ENCODE measurements around the gene DSEL. TPM values are rescaled to one million over a fixed set of nuclear protein-coding genes. Genes with fewer than 3 reads are reported as not detected.

The DSEL gene
- total RNA-seq (2014; rRNA removed; shearing (Covaris generic); ENCODE audit: low replicate concordance) = 0.74 and 1.3 TPM in 2 replicates

- in situ Hi-C loops (cut with HindIII; ENCODE audit: low pct_unique_long_range_greater_than_20kb, low sequenced_read_pairs) = no loop called here
- peak; percentile 71 for DNase-seq (ENCODE audit: low read depth)
These were observed at the start of gene DSEL for GRCh38 chr18:67516539-67517443. Gene DSEL (minus strand): TSS chr18:67516720. CDS start chr18:67514608, 2,112 bp downstream.

DNA sequence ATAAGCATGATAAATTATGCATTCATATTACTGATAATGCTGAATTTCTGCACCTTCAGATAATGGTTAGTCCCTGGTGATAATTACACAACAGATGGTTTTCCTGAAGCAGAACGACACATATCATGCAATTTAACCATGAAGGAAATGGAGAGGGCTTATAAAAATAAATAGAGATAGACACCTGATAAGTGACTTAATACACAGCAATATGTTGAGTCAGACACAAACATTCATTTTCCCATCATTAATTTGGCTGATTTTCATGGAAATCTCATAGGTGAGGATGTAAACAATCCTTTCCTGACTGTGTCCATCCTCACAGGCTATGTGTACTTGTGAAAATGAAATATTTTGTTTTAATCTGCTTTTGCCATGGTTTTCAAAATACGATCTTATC lies 36.9 kb upstream of the DSEL start:
- in situ Hi-C loops (cut with HindIII; ENCODE audit: low pct_unique_long_range_greater_than_20kb, low sequenced_read_pairs) = no loop called here

DNA sequence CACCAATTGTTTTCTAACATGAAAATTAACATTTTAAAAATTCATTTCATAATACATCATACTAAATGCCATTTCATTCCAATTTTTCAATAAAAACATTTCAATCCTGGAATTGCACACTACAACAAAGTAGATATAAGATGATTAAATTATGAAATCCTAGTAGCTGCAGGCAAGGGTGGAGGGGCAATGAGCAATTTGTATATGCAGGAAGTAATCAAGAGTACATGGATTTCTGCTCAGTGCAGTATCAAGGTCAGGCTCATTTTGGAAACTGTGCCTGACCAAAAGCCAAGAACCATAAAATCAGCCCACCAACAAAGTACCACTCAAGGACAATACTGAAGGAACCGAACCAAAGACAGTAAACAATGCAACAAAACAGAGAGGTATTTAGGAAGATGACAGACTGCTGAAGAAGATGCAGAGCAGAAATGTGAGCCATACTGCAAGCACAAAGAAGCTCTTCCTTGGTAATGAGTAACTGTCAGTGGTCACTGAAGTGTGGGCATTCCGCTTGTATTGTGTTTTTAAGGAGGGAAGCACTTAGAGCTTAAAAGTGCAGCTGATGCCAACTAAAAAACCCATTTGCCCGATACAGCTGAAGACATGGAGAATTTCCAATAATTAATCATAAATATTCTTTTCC lies 34.5 kb upstream of the DSEL start:
- peak; percentile 50 for DNase-seq (ENCODE audit: low read depth)
- in situ Hi-C loops (cut with HindIII; ENCODE audit: low pct_unique_long_range_greater_than_20kb, low sequenced_read_pairs) = no loop called here

More for the DNA sequence above, 36.9 kb upstream of the DSEL start:
- DNase-seq (ENCODE audit: low read depth) = peak; percentile 41

- in situ Hi-C loops (cut with HindIII; ENCODE audit: low pct_unique_long_range_greater_than_20kb, low sequenced_read_pairs) = no loop called here
- DNase-seq (ENCODE audit: low read depth) = no peak
These were observed 33.4 kb upstream of the DSEL start for GRCh38 chr18:67549946-67550345.

- in situ Hi-C loops (cut with HindIII; ENCODE audit: low pct_unique_long_range_greater_than_20kb, low sequenced_read_pairs) = no loop called here
- no peak for DNase-seq (ENCODE audit: low read depth)
These were observed 29.2 kb upstream of the DSEL start for GRCh38 chr18:67545681-67546080.

- DNase-seq (ENCODE audit: low read depth) = no peak
- in situ Hi-C loops (cut with HindIII; ENCODE audit: low pct_unique_long_range_greater_than_20kb, low sequenced_read_pairs) = no loop called here
These were observed 24.0 kb upstream of the DSEL start for GRCh38 chr18:67540559-67540958.

DNA sequence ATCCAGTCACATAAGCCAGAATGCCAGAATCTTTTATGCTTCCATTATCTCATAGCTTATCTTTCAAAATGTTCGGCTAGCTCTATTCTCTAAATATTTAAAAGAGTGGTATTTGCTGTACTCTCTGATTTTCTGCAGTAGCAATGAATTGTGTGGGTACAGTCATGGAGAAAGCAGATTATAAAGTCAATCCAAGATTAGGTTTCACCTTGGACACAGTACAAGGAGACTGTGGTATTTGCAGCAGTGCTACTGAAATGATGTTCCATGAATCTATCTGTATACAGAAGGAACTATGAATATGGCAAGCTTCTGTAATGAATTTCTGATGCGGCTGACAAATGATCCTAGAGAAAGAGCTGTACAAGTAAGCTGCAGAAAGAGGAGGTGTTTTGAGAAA lies 15.4 kb upstream of the DSEL start:
- in situ Hi-C loops (cut with HindIII; ENCODE audit: low pct_unique_long_range_greater_than_20kb, low sequenced_read_pairs) = no loop called here

DNA sequence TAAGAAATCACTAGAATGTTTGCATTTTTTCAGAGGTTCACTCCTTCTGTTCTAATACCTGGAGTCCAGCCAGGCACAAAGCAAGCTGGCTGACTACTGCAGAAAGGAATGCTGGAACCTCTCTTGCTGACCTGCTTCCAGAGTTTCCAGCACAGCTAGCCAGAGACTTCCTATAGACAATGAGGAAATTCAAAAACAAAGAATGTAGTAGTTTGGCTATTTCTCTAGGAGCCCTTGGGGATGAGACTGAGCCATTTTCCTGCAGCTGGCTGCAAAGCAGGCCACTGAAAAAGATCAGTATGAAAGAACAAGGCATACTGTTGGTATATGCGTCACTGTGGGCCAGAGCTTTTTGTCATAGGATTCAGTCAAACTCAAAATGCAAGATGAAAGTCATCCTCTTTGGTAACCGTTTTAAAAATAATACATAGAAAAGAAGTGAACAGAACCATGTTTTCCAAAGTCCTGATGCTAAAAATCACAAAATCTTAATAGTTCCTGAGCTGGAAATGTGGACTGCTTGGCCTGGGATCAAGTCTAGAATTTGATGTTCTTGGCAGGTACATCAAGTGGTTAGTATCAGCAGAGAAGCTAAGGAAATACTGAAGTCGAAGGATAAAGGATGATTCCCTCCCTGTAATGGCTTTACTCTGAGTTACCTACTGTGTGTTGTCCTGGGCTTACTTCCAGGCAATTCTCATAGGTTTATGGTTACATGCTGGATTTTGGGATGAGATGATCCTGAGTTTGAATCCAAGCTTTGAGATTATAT lies 9.0 kb upstream of the DSEL start:
- peak; percentile 66 for DNase-seq (ENCODE audit: low read depth)
- in situ Hi-C loops (cut with HindIII; ENCODE audit: low pct_unique_long_range_greater_than_20kb, low sequenced_read_pairs) = no loop called here

More for the DNA sequence above, 15.4 kb upstream of the DSEL start:
- DNase-seq (ENCODE audit: low read depth) = no peak

- in situ Hi-C loops (cut with HindIII; ENCODE audit: low pct_unique_long_range_greater_than_20kb, low sequenced_read_pairs) = no loop called here
These were observed 3.9 kb upstream of the DSEL start for GRCh38 chr18:67520351-67520921.

GRCh38 chr18:67519592-67519991 lies 3.1 kb upstream of the DSEL start:
- no peak for DNase-seq (ENCODE audit: low read depth)
- in situ Hi-C loops (cut with HindIII; ENCODE audit: low pct_unique_long_range_greater_than_20kb, low sequenced_read_pairs) = no loop called here

More at GRCh38 chr18:67520351-67520921, 3.9 kb upstream of the DSEL start:
- DNase-seq (ENCODE audit: low read depth) = no peak

GRCh38 chr18:67518566-67518965 lies 2.0 kb upstream of the DSEL start:
- in situ Hi-C loops (cut with HindIII; ENCODE audit: low pct_unique_long_range_greater_than_20kb, low sequenced_read_pairs) = no loop called here
- DNase-seq (ENCODE audit: low read depth) = no peak

DNA sequence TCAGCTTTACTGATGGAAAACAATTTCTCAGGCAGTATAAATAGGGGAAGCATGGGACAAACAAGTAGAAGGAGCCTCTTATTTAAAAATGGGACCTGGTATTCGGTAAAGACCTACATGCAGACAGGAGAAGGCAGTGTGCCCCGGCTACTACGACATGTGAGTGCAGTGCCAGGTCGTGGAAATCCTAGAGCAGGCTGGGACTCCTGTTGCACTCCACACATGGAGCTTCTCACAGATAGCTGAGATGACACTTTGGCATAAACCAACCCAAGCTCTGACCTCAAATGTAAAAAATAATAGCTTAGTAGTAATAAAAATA lies 885 bp upstream of the DSEL start:
- in situ Hi-C loops (cut with HindIII; ENCODE audit: low pct_unique_long_range_greater_than_20kb, low sequenced_read_pairs) = no loop called here
- no peak for DNase-seq (ENCODE audit: low read depth)

DNA sequence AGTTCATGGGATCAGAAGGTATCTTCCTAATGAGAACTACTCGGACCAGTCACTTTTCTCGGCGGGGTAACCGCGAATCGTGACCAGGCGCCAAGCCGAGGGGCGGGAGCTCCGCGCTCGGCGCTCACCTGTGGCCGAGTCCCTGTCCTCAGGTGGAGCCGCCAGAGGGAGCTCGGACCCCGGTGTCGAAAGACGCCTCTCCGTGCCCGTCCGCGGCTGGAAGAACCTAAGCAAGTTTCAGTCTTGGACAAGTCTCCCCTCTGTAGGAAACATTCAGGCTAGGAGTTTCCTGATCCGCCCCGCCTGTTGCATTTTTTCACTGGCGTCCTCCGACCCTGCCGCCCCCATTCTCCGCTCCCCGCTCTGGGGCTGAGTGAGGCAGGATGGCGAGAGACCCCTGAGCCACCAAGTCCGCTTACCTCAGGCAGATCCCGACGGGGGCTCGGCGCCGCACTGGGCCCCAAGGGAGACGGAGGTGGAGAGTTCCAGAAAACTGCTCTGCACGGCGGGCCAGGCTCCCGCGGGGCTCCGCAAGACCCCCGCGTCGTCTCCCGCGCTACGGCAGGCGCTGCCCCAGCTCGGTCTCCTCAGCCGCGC lies 480 bp downstream of the DSEL start:
- in situ Hi-C loops (cut with HindIII; ENCODE audit: low pct_unique_long_range_greater_than_20kb, low sequenced_read_pairs) = no loop called here

GRCh38 chr18:67514901-67515540 lies 1.5 kb downstream of the DSEL start:
- no peak for DNase-seq (ENCODE audit: low read depth)
- in situ Hi-C loops (cut with HindIII; ENCODE audit: low pct_unique_long_range_greater_than_20kb, low sequenced_read_pairs) = no loop called here

More for the DNA sequence above, 480 bp downstream of the DSEL start:
- peak; percentile 66 for DNase-seq (ENCODE audit: low read depth)

DNA sequence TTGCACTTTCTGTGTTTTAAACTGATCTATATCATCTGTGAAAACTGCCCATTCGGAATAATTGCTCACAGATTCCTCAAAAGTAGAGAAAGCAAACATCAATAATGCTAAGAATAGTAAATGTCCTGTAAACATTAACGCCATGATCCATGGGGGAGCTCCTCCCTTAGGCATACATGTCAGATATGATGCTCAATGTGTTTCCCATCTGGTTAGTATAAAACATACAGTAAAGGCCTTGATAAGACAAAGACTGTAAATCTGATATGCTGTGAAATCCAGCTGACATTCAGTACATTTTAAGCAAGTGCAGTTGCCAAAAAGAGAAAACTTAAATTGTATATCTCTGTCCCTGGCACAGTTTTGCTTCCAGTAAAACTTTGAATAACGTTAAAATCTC lies 2.1 kb downstream of the DSEL start:
- no peak for DNase-seq (ENCODE audit: low read depth)
- in situ Hi-C loops (cut with HindIII; ENCODE audit: low pct_unique_long_range_greater_than_20kb, low sequenced_read_pairs) = no loop called here

- in situ Hi-C loops (cut with HindIII; ENCODE audit: low pct_unique_long_range_greater_than_20kb, low sequenced_read_pairs) = no loop called here
- DNase-seq (ENCODE audit: low read depth) = no peak
These were observed 3.2 kb downstream of the DSEL start for GRCh38 chr18:67513280-67513679.

GRCh38 chr18:67511840-67512239 lies 4.7 kb downstream of the DSEL start:
- DNase-seq (ENCODE audit: low read depth) = no peak
- in situ Hi-C loops (cut with HindIII; ENCODE audit: low pct_unique_long_range_greater_than_20kb, low sequenced_read_pairs) = no loop called here

GRCh38 chr18:67510831-67511230 lies 5.7 kb downstream of the DSEL start:
- DNase-seq (ENCODE audit: low read depth) = no peak
- in situ Hi-C loops (cut with HindIII; ENCODE audit: low pct_unique_long_range_greater_than_20kb, low sequenced_read_pairs) = no loop called here
